ENCODE results near the gene PTPN3. TPM values are rescaled to one million over a fixed set of nuclear protein-coding genes. Genes with fewer than 3 reads are reported as not detected.

PTPN3 gene
- total and polyA plus RNA-seq, 4 donors = 6.3 to 30.3 (median 23.5) TPM

GRCh38 chr9:109439378-109440116, 58.6 kb downstream of the PTPN3 start:
- Histone ChIP-seq H3K27me3 (ENCODE audit: control insufficient read depth in 4 of 4, insufficient read depth in 4 of 4, low read length in 3 of 4) (no peaks in the 10 kb centered on the region), H3K27ac (ENCODE audit: low read depth in 1 of 2, low read length in 2 of 2) (peak overlapping the region in 1 of 2 donors; percentile 71), H3K4me1 (ENCODE audit: control insufficient read depth in 4 of 4, insufficient read depth in 4 of 4, low read length in 3 of 4) (peaks cover 2 to 16% (median 7%) of the 10 kb centered on the region in 4 donors), H3K9ac (ENCODE audit: low read depth in 1 of 2, low read length in 2 of 2) (no peak overlapping the region), H3K9me3 (ENCODE audit: control insufficient read depth in 4 of 4, low read length in 3 of 4) (no peaks in the 10 kb centered on the region), H3K36me3 (ENCODE audit: control insufficient read depth in 4 of 4, insufficient read depth in 3 of 4, low read depth in 1 of 4, low read length in 3 of 4) (peaks cover 4 to 19% (median 13%) of the 10 kb centered on the region in 4 donors), H3K4me3 (ENCODE audit: low read depth in 1 of 3, low read length in 3 of 3) (no peak overlapping the region)
- no peak for DNase-seq (ENCODE audit: low spot score)
- no peak for TF ChIP-seq YY1 (IDR thresholded peaks at IDR 0.05)
- no peak for TF ChIP-seq FOXA2 (IDR thresholded peaks at IDR 0.05)
- no peak for TF ChIP-seq ATF3 (IDR thresholded peaks at IDR 0.05)
- no peak for TF ChIP-seq CTCF (IDR thresholded peaks at IDR 0.05; ENCODE audit: low read depth, low read length, missing input control)
- TF ChIP-seq HNF4A (conservative IDR thresholded peaks at IDR 0.05) = no peak
- no peak for TF ChIP-seq SP1 (IDR thresholded peaks at IDR 0.05)
- TF ChIP-seq TAF1 (conservative IDR thresholded peaks at IDR 0.05) = no peak
- no peak for TF ChIP-seq JUND (IDR thresholded peaks at IDR 0.05)
- no peak for TF ChIP-seq EGR1 (IDR thresholded peaks at IDR 0.05; ENCODE audit: low read depth in 2 of 2)
- no peak for TF ChIP-seq REST (IDR thresholded peaks at IDR 0.05)
- no peak for TF ChIP-seq ZBTB33 (IDR thresholded peaks at IDR 0.05)
- no peak for TF ChIP-seq RXRA (IDR thresholded peaks at IDR 0.05)
- TF ChIP-seq GABPA (IDR thresholded peaks at IDR 0.05 in 1 of 2, conservative IDR thresholded peaks at IDR 0.05 in 1 of 2) = no peak
- no peak for TF ChIP-seq NR2F2 (IDR thresholded peaks at IDR 0.05)
- no peak for TF ChIP-seq FOXA1 (IDR thresholded peaks at IDR 0.05)
- no peak for TF ChIP-seq MAX (IDR thresholded peaks at IDR 0.05)
- no peak for TF ChIP-seq HNF4G (IDR thresholded peaks at IDR 0.05)
- 91% methylated on average over 8 of the region's 8 CpGs for WGBS
